CD4-positive, alpha-beta T cell treated with Interleukin-17A for 1 hour (primary cell): Measurements from ENCODE around the gene MAPK7.

Experiments used
- DNase-seq: peaks from one replicate; pipeline ENCODE4 v3.0.0-alpha.2; 2020

MAPK7 gene

GRCh38 chr17:19424934-19425868, 46.9 kb downstream of the MAPK7 start:
- DNase-seq: no peak

GRCh38 chr17:19426631-19427030, 48.3 kb downstream of the MAPK7 start:
- no peak for DNase-seq

- DNase-seq: no peak
These were observed 53.4 kb downstream of the MAPK7 start for GRCh38 chr17:19431691-19432090.
